B cell (primary cell): Measurements from ENCODE around the gene FRMD4A. TPM values are rescaled to one million over a fixed set of nuclear protein-coding genes. Genes with fewer than 3 reads are reported as not detected.

Experiments used
- ATAC-seq: fragments of 200-7000 bp; cut with Tn5 transposase; one replicate; pipeline ENCODE4 v1.10.0; 2021; ENCODE audit warnings: low read depth, mild to moderate bottlenecking, moderate number of reproducible peaks, moderate library complexity
- CTCF ChIA-PET: fragments of 350-600 bp; sonication (Branson Sonifier 250); formaldehyde crosslinking; loops from one replicate; lab custom pipeline; 2021; ENCODE audit warnings: antibody characterized with exemption, inconsistent platforms; lab: Charles Lee
- POLR2A ChIA-PET: fragments of 350-600 bp; sonication (Branson Sonifier 250); formaldehyde crosslinking; loops from one replicate; lab custom pipeline; 2021; ENCODE audit warnings: antibody characterized with exemption; lab: Charles Lee
- DNase-seq: peaks from one replicate; pipeline ENCODE4 v3.0.0; 2013
- H2AFZ ChIP-seq: 2 replicates; pipeline ENCODE4 v1.6.1; 2012; ENCODE audit warnings: mild to moderate bottlenecking, low read depth, low read length; ENCODE audit not compliant: insufficient read depth, poor library complexity, severe bottlenecking
- H3K27ac ChIP-seq, 2 donors: 1 replicate in 1 of 2; 2 replicates in 1 of 2; pipeline ENCODE4 v1.5.1; 2012 to 2013; ENCODE audit warnings: low read length in 2 of 2, mild to moderate bottlenecking in 2 of 2, moderate library complexity in 1 of 2
- H3K27me3 ChIP-seq, 4 experiments: fragments of 200-600 bp in 1 of 4; sonication (generic) in 1 of 4; replicated peaks in 1 of 4; 1 replicate in 2 of 4; 2 replicates in 2 of 4; pipeline versions ENCODE4 v1.6.1 to v1.7.0; 2013 to 2016; ENCODE audit warnings: low read length in 3 of 4, mild to moderate bottlenecking in 2 of 4, mixed read lengths in 1 of 4, moderate library complexity in 1 of 4; ENCODE audit not compliant: insufficient read depth in 4 of 4, control insufficient read depth in 3 of 4; ENCODE audit errors: control extremely low read depth in 1 of 4
- H3K36me3 ChIP-seq, 2 experiments: replicated peaks in 1 of 2; 1 replicate in 1 of 2; 2 replicates in 1 of 2; pipeline versions ENCODE4 v1.6.1 to v1.7.1; 2013; ENCODE audit warnings: low read length in 1 of 2; ENCODE audit not compliant: insufficient read depth in 2 of 2, control insufficient read depth in 1 of 2; ENCODE audit errors: control extremely low read depth in 1 of 2, extremely low read depth in 1 of 2
- H3K4me1 ChIP-seq, 2 donors: fragments of 200-600 bp in 1 of 2; sonication (generic) in 1 of 2; 1 replicate in 1 of 2; 2 replicates in 1 of 2; pipeline versions ENCODE4 v1.5.1 to v1.6.1; 2013 to 2017; ENCODE audit warnings: low read length in 2 of 2; ENCODE audit not compliant: control insufficient read depth in 2 of 2, insufficient read depth in 2 of 2
- H3K4me2 ChIP-seq: replicated peaks from 2 replicates; pipeline ENCODE3; 2012; ENCODE audit warnings: mild to moderate bottlenecking, low read depth, low read length; ENCODE audit not compliant: poor library complexity, severe bottlenecking
- H3K4me3 ChIP-seq, 5 experiments: fragments of 200-600 bp in 1 of 5; sonication (generic) in 1 of 5; 1 replicate in 3 of 5; 2 replicates in 2 of 5; pipeline versions ENCODE4 v1.5.1 to v1.7.0; 2011 to 2016; ENCODE audit warnings: low read length in 4 of 5, mild to moderate bottlenecking in 4 of 5, low read depth in 2 of 5, control low read depth in 1 of 5, moderate library complexity in 1 of 5; ENCODE audit not compliant: insufficient read depth in 1 of 5; ENCODE audit errors: control extremely low read depth in 1 of 5, extremely low read depth in 1 of 5
- H3K79me2 ChIP-seq: fragments of 200-600 bp; sonication (generic); one replicate; pipeline ENCODE4 v1.6.0; 2016; ENCODE audit warnings: low read length; ENCODE audit not compliant: control insufficient read depth, insufficient read depth
- H3K9ac ChIP-seq: fragments of 200-600 bp; sonication (generic); 2 replicates; pipeline ENCODE4 v1.6.1; 2017; ENCODE audit warnings: mild to moderate bottlenecking, low read length, moderate library complexity
- H3K9me3 ChIP-seq, 3 donors: one replicate each; pipeline versions ENCODE4 v1.6.1 to v1.7.1; 2013; ENCODE audit warnings: low read length in 2 of 3; ENCODE audit not compliant: control insufficient read depth in 2 of 3, insufficient read depth in 1 of 3; ENCODE audit errors: control extremely low read depth in 1 of 3
- H4K20me1 ChIP-seq: 2 replicates; pipeline ENCODE4 v1.6.0; 2012; ENCODE audit warnings: mild to moderate bottlenecking, low read length; ENCODE audit not compliant: insufficient read depth, control insufficient read depth, poor library complexity, severe bottlenecking
- H3K27ac Mint-ChIP-seq: one replicate; pipeline ENCODE4 v1.8.0; 2021; ENCODE audit warnings: mixed read lengths
- H3K27me3 Mint-ChIP-seq: one replicate; pipeline ENCODE4 v1.8.0; 2021; ENCODE audit warnings: mixed read lengths
- H3K4me1 Mint-ChIP-seq: one replicate; pipeline ENCODE4 v1.8.0; 2021; ENCODE audit warnings: mixed read lengths
- H3K4me3 Mint-ChIP-seq: one replicate; pipeline ENCODE4 v1.8.0; 2021; ENCODE audit warnings: mixed read lengths
- H3K9me3 Mint-ChIP-seq: one replicate; pipeline ENCODE4 v1.8.0; 2022; ENCODE audit warnings: mixed read lengths; ENCODE audit not compliant: insufficient read depth
- EZH2 ChIP-seq: IDR thresholded peaks from 2 replicates; pipeline ENCODE4 v1.6.1; 2012; ENCODE audit warnings: borderline replicate concordance, low read depth, mild to moderate bottlenecking, moderate library complexity, low read length; ENCODE audit not compliant: insufficient read depth, poor library complexity, severe bottlenecking
- WGBS: methylation state at CpG from one replicate; pipeline ENCODE4 v1.1.5; 2013; ENCODE audit warnings: missing lambda C conversion rate; ENCODE audit not compliant: insufficient coverage; 5-methylcytosine and 5-hydroxymethylcytosine counted together
- intact Hi-C: fragments of 100-400 bp; cut with micrococcal nuclease; formaldehyde crosslinking; loops from one replicate; pipeline ENCODE4 v1.10.0; 2022
- polyA plus RNA-seq: library from polyadenylated mRNA; depleted of rRNA; stranded (reverse); fragments of >200 nt; gene quantifications from 2 replicates; pipeline ENCODE4 v1.2.3, GENCODE V29; 2012
- total RNA-seq, 2 donors: library from RNA; stranded (reverse); fragments of 120-200 nt in 1 of 2; gene quantifications; 1 replicate in 1 of 2; 2 replicates in 1 of 2; pipeline versions ENCODE4 v1.2.3 to v1.2.4, GENCODE V29; 2013 to 2022
- TF ChIP-seq, protein P1 (sequence below): fragments of 200-600 bp; IDR thresholded peaks from one replicate; pipeline ENCODE4 v1.8.0; 2022; ENCODE audit warnings: antibody characterized with exemption, mild to moderate bottlenecking

The FRMD4A gene
- total and polyA plus RNA-seq, 2 donors (not counting 1 experiment from before 2014, with no cell fraction given) = 0.76 to 3.4 TPM

GRCh38 chr10:14050598-14050997 is 280.1 kb downstream of the FRMD4A start:
- H3K4me2 ChIP-seq = no peak overlapping the region
- no peak for DNase-seq
- intact Hi-C loops = no loop called here
- WGBS = 100% methylated on average over 1 of the region's 4 CpGs
- no peak for TF ChIP-seq EZH2
- TF ChIP-seq, protein P1, sequence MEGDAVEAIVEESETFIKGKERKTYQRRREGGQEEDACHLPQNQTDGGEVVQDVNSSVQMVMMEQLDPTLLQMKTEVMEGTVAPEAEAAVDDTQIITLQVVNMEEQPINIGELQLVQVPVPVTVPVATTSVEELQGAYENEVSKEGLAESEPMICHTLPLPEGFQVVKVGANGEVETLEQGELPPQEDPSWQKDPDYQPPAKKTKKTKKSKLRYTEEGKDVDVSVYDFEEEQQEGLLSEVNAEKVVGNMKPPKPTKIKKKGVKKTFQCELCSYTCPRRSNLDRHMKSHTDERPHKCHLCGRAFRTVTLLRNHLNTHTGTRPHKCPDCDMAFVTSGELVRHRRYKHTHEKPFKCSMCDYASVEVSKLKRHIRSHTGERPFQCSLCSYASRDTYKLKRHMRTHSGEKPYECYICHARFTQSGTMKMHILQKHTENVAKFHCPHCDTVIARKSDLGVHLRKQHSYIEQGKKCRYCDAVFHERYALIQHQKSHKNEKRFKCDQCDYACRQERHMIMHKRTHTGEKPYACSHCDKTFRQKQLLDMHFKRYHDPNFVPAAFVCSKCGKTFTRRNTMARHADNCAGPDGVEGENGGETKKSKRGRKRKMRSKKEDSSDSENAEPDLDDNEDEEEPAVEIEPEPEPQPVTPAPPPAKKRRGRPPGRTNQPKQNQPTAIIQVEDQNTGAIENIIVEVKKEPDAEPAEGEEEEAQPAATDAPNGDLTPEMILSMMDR = no peak
- no peaks in the 10 kb centered on the region for H3K36me3 ChIP-seq
- H3K9me3 Mint-ChIP-seq = peaks cover 2% of the 10 kb centered on the region
- CTCF ChIA-PET = no interaction called here
- no peaks in the 10 kb centered on the region for H3K79me2 ChIP-seq
- H2AFZ ChIP-seq = no peak overlapping the region
- no peak overlapping the region for H3K4me3 Mint-ChIP-seq
- no peak overlapping the region for H3K4me3 ChIP-seq
- no peaks in the 10 kb centered on the region for H3K4me1 Mint-ChIP-seq
- H3K27me3 Mint-ChIP-seq = peaks cover 7% of the 10 kb centered on the region
- ATAC-seq = no peak
- no peaks in the 10 kb centered on the region for H4K20me1 ChIP-seq
- POLR2A ChIA-PET = no interaction called here
- H3K27me3 ChIP-seq = peaks cover 0 to 4% (median 0%) of the 10 kb centered on the region in 4 experiments
- no peaks in the 10 kb centered on the region for H3K4me1 ChIP-seq
- H3K9ac ChIP-seq = no peak overlapping the region
- no peak overlapping the region for H3K27ac Mint-ChIP-seq
- no peak overlapping the region for H3K27ac ChIP-seq
- peaks cover 0 to 11% (median 1%) of the 10 kb centered on the region in 3 donors for H3K9me3 ChIP-seq

DNA sequence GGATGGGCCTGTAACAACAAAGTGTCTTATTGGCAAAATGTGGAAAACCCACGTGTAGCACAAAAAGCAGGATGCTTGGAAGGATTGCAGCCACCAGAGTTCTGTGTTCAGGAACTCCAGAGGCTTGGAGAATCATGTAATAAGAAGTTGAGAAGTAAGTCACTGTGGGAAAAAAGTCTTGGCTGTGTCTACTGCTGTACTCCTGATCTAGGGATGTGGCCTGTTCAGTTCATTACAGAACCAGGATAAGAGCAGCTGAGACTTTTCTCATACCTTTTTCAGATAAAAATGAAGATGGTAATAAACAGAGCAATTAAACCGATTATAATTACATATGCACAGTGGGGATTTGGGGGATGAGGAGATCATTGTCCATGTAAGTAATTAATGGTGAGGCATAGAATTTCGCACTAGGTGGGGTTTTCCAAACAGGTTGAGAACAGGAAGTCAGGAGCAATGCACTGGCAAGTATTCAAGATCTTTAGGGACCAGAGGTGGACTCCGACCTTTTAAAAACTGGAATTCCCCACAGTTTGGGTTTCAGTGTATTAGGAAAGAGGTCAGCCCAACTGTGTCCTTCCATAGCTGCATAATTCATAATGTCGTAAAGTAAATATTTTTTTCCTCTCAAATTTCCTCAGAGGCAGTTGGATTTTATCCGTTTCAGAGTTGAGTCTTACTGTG is 281.7 kb downstream of the FRMD4A start:
- WGBS = 69% methylated on average over 3 of the region's 6 CpGs
- H3K4me3 ChIP-seq = no peak overlapping the region
- ChIA-PET CTCF (no interaction called here), POLR2A (no interaction called here)
- H3K27me3 ChIP-seq = peaks cover 0 to 4% (median 0%) of the 10 kb centered on the region in 4 experiments
- H4K20me1 ChIP-seq = no peaks in the 10 kb centered on the region
- Mint-ChIP-seq H3K27me3 (peaks cover 5% of the 10 kb centered on the region), H3K9me3 (peaks cover 2% of the 10 kb centered on the region), H3K4me3 (no peak overlapping the region), H3K4me1 (no peaks in the 10 kb centered on the region), H3K27ac (no peak overlapping the region)
- no peaks in the 10 kb centered on the region for H3K36me3 ChIP-seq
- intact Hi-C loops = no loop called here
- no peak for TF ChIP-seq EZH2
- TF ChIP-seq, protein P1 = no peak
- H3K79me2 ChIP-seq = no peaks in the 10 kb centered on the region
- H3K9me3 ChIP-seq = peaks cover 0 to 5% (median 0%) of the 10 kb centered on the region in 3 donors
- no peaks in the 10 kb centered on the region for H3K4me1 ChIP-seq
- no peak overlapping the region for H3K4me2 ChIP-seq
- no peak overlapping the region for H3K9ac ChIP-seq
- DNase-seq = no peak
- no peak overlapping the region for H2AFZ ChIP-seq
- ATAC-seq = no peak
- no peak overlapping the region for H3K27ac ChIP-seq
